NCI-H146 (cell line): ENCODE results near the gene SEMA4A.
"Not testable (repeated sequence)": the region's sequence is repeated elsewhere in the genome, so short reads cannot be mapped to it uniquely, and the experiment has no call there.

Experiments used
- DNase-seq: peaks from one replicate; lab custom pipeline; 2025; lab: John Stamatoyannopoulos, UW

SEMA4A gene

DNA sequence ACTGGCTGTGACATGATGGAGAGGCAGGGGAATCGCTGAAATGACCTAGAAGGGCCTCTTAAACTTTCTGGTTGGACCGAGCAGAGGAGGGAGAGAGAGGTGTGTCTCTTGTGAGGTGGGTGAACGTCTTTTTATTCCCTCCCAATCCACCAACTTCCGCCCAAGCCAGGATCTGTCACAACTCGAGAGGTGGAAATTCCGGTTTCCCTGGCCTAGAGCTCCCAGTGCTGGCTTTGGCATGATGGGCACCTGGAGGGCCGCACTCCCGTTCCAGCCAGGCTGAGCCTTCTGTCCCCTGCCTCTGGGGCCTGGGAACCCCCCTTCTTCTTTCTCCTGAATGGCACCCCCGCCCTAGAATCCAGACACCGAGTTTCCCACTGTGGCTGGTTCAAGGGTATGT is at the start of gene SEMA4A:
SEMA4A (plus strand) TSS at position 224 of the 400 bp plus-strand sequence. CDS start 994 bp downstream, outside the sequence.
- DNase-seq = no peak

DNA sequence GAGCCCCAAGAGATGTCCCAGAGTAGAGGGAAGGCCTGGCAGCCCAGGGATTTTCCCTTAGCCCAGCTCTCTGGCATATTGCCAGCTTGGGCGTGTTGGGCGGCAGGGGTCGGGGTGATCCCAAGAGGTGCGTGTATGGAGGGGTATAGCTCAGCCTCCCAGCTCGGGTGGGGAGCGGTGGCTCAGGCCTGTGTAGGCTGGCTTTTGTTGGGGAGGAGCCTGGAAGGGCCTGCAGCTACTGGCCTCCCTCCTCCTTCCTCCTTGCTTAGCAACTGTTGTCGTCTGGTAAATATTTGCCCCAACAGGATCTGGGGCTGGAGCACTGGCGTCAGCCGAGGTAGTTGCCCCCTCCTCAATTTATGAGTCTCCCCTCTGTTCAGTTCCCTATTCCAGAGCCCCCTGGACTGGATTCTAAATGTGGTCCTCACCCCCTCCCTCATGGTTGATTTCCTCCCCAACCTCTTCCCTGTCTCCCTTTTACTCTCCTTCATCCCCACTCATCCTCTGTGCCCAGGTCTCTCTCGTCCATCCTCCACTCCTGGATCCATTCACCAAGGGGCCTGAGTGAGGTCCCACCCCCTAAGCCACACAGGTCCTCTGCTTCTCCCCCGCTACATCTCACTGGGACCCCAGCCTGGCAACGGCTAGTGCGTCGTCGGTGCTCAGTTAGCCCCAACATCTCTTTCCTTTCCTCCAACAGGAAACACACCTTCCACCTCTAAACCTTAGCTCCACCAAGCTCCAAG is 49.1 kb upstream of the SEMA4A start:
- DNase-seq = peak; percentile 28

DNA sequence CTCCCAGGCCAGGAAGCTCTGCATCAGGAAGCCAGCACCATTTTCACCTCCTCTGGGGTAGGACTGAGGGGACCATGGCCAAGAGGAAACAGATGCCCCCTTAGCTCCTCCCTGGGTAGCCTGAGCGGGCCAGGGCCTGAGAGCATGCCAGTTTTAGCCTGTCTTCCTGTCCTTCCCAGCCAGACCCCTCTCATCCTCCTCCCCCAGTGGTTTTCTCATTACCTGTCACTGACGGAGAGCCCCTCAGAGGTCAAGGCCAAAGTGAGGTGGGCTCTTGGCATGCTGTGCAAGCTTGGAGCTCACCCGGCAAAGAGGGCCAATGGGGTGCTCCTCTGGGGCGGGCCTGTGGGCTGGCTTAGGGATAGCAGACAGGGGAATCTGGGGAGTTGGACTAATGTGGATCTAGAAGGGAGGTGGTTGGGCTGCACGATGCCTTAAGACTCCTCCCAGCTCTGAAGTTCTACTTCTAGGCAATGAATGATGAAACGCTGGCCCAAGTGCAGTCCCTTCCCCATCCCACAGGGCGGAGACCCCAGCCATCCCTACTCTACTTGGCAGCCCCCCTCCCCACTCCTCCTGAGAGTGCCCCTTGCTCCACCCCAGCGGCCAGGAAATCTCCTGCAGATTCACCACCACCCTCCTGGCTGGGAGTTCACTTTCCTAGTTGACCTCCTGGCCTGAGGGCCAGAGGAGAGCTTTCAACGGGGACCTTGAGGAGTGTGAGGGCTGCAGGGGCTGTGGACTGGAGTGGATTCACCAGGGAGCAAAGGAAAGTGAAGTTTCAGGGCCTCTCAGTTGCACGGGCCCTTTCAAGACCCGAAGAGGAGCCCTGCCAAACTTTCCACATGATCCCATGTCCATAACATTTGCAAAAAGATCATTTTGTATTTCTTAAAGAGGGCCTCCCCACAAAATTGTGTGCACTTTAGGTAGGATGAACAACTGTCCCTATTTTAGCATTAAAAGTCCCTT is 48.2 kb upstream of the SEMA4A start:
- DNase-seq = no peak

DNA sequence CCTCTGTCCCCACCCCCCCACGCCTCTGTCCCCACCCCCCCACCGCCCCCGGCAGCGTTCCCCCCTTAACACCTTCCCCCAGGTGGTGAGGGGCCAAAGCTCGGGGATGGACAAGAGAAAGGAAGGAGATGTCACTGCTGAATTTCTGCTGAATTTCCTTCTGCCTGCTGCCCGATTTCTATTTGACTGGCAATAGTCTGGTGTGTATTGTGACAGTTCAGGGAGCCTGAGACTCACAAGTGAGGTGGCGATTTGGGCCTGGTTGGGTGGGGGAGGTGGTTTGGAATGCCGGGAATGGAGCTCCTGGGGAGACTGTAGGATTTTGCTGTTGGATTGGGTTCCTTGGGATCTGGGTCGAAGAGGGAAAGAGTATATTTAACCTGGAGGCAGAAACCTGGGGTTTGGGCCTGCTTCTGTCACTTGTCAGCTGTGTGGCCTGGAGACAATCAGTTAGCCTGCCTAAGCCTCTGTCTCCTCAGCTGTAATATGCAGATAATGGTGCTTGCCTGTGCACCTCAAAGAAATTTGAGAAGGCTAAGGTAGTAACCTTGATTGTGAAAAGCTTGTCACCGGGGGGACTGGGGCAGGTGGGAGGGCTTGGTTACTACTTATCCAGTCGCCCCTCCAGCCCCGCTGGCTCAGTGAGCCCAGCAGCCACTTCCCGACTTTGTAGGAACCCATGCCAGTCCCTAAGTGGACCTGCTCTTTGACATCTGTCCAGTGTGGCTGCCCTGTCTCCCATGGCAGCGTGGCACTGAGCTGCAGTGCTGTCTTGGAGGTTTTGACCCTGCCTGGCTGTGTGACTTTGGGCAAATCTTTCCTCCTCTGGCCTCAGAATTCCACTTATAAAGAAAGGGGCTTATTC is 46.5 kb upstream of the SEMA4A start:
- no peak for DNase-seq

DNA sequence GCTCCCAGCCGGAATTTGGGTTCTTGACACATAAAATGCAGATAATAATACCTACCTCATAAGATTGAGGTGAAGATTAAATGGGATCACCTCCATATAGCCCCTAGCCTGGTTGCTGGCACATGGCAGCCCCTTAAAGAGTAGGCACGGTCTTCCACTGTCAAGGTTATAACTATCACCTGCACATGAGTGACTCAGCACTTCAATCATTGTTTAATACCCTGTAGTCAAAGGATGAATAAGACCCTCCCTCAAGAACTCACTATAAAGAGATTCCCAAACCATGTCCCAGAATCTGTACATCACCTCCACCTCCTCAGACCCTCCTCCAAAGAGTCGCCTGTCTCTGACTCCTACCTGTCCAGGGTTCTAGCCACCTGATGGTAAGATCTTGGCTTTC is 45.3 kb upstream of the SEMA4A start:
- DNase-seq = no peak

DNA sequence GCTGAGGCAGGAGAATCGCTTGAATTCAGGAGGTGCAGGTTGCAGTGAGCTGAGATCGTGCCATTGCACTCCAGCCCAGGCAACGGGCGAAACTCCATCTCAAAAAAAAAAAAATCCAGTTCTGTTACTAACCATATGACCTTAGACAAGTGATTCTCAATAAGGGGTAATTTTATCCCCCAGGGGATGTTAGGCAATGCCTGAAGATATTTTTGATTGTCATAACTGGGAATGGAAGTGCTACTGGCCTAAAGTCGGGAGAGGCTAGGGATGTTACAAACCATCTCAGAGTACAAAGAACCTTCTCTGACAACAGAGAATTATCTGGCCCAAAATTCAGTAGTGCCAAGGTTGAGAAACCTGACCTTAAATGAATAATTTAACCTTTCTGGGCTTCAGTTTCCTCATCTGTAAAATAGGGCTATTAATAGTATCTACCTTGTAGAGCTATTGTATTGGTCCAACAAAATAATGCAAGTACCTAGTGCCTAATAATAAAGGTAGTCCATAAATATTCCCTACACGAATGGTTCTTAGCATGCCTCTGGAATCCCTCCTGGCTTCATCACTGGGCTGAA is 44.6 kb upstream of the SEMA4A start:
- DNase-seq = no peak

DNA sequence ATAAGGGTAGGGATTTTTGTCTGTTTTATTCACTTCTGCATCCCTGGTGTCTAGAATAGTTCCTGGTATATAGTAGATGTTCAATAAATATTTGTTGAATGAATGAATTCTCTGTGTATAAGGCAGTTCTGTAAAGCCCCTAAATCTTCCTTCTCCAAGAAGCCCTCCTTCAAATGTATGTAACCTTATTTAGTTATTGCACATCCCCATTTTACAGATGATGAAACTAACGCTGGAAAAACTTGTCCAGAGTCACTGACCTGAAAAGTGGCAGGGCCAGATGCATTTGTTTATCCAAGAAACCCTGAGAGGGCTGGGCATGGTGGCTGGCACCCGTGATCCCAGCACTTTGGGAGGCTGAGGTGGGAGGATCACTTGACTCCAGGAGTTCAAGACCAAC is 43.1 kb upstream of the SEMA4A start:
- DNase-seq = no peak

DNA sequence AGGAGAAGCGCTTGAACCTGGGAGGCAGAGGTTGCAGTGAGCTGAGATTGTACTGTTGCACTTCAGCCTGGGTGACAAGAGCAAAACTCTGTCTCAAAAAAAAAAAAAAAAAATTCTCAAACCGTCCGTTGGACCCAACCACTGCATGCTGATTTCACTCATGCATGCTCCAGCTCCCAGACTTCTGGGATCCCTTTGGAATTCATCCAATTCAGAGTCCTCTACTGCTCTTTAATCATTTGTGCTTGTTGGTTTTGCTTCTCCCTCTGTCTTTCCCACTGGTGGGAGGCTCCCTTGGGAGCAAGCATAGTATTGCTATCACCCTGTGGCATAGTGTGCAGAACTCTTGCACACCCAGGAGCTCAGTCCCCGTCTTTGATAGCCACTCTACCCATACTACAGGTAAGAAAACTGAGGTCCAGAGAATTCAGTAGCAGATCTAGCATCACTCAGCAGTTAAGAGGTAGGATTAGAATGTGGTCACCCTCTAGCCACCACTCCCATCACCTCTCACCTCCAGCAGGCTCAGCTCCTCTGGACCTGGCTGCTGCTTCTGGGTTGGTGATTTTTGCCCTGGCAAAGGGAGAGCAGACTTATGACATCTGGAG is 41.9 kb upstream of the SEMA4A start:
- DNase-seq = no peak

DNA sequence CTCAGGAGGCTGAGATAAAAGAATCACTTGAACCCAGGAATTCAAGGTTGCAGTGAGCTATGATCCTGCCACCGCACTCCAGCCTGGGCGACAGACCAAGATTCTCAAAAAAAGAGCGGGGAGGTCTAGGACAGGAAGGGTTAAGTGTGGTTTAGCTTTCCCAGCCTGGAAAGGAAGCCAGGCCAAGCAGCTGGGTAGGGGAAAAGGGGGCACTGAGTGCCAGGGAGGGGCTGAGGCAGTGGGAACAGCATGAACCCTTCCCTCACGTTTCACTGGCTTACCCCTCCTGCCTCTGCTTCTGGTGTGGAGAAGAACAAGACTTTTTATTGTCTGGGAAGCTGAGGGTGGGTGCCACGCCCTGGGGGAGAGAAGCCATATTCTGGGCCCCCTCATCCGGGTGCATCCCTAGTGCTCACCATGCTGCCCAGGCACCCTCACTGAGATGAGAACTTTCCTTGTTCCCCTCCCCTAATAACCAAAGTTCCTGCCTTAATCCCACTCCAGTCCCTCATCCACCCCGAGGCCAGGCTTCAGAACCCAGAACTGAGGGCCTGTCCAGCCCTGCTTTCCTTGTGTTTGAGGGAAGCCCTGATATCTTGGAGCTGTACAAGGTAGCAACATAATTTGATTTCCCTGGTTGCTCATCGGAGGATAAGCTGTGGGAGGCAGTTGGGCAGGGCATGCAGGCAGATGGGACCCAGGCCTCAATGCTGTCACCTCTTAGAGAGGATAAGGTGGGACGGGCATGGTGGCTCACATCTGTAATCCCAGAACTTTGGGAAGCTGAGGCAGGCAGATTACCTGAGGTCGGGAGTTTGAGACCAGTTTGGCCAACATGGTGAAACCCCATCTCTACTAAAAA is 40.9 kb upstream of the SEMA4A start:
- no peak for DNase-seq

DNA sequence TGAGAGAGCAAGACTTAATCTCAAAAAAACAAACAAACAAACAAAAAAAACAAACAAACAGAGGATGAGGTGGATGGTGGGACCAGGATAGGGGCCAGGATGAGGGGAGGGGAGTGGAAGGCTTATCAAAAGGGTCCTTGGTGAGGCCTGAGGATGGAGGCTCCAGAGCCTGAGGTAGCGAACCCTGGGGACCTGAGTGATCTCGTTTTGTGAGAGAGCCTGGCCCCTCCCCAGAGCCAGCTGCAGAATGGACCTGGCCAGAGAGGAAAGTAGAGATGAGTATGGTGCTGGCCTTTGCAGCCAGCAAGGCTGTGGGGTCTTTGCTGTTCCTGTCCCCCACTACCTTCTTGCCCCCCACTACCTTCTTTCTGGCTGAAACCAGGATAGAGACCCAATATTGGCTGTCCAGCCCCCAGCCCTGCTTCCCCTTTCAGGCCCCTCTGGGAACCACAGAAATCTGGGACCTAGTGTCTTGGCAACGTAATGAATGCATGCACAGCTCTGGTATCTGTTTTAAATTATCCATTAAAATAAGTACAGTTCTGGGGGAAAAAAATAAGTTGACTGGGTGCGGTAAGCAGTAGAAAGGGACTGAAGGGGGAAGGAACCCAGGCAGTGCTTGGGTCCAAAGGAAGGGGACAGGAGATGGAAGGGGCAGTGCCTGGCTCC is 40.0 kb upstream of the SEMA4A start:
- no peak for DNase-seq

DNA sequence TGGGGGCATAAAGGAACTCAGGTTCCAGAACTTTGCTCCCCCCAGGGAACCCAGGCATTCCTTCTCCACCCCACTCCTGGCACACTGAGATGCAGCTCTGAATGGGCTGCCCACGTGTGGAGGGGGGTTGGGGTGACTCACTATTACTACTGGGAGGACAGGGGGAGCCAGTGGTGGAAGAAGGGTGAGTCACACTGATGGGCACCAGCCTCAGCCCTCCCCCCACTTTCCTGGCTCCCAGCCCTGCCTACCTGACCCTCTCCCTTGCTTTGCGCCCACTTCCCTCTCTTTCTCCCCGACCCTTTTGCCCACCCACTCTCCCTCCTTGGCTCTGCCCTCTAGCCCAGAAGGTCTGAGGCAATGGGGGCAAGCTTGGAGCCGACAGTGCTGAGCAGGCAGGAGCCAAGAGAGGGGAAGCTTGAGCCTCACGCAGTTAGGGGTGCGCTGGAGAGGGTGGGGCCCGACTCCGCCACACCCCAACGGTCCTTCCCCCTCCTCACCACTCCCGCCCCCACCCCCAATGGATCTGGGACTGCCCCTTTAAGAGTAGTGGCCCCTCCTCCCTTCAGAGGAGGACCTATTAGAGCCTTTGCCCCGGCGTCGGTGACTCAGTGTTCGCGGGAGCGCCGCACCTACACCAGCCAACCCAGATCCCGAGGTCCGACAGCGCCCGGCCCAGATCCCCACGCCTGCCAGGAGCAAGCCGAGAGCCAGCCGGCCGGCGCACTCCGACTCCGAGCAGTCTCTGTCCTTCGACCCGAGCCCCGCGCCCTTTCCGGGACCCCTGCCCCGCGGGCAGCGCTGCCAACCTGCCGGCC is 39.1 kb upstream of the SEMA4A start, which contains the start of gene LMNA:
LMNA (plus strand) TSS at position 611 of the 818 bp plus-strand sequence. CDS start 208 bp downstream, outside the sequence.
- DNase-seq = peak; percentile 70

DNA sequence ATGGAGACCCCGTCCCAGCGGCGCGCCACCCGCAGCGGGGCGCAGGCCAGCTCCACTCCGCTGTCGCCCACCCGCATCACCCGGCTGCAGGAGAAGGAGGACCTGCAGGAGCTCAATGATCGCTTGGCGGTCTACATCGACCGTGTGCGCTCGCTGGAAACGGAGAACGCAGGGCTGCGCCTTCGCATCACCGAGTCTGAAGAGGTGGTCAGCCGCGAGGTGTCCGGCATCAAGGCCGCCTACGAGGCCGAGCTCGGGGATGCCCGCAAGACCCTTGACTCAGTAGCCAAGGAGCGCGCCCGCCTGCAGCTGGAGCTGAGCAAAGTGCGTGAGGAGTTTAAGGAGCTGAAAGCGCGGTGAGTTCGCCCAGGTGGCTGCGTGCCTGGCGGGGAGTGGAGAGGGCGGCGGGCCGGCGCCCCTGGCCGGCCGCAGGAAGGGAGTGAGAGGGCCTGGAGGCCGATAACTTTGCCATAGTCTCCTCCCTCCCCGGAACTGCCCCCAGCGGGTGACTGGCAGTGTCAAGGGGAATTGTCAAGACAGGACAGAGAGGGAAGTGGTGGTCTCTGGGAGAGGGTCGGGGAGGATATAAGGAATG is 38.4 kb upstream of the SEMA4A start:
- peak; percentile 50 for DNase-seq

DNA sequence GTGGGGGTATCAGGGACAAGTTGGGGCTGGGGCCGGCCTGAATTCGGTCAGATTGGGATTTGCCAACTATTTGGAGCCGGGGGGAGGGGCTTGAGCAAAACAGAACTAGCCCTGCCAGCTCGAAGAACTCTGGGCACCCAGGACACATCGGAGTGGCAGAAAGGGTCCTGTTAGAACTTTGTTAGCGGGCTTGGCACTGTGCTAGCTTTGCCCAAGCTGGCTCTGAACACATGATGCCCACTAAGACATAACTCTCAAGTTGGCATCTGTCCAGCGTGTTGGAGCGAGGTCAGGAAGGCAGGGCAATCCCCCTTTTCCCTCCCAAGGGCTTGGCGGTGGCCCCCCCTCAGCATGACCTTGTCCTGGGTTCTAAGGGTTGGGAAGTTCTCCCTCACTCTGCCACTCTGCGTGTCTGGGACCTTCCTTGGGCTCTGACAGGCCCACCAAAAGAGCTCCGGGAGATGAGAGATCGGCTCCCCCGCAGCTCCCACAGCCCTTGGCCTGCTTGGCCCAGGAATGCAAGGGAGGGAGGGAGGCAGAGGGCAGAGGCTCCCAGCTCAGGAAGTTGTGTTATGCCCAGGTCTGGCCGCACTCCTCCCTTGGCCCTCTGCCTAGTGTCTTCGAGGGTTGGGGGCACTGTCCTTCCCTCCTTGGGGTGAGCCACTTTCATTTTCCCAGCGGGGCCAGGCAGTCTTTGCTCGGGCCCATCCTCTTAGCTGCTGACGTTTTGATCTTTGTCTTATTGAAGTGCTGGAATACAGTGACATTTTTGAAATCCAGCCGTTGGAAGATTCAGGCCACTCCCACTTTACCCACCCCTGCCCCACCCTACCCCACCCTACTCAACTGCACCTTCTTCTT is 37.6 kb upstream of the SEMA4A start:
- DNase-seq = no peak

DNA sequence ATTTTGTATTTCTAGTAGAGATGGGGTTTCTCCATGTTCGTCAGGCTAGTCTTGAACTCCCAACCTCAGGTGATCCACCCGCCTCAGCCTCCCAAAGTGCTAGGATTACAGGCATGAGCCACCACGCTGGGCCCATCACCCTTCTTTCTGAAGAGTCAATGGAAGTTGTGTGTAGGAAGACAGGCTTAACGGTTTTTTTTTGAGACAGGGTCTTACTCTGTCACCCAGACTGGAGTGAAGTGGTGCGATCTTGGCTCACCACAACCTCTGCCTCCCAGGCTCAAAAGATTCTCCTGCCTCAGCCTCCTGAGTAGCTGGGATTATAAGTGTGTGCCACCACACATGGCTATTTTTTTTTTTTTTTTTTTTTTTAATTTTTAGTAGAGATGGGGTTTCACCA is 36.7 kb upstream of the SEMA4A start:
- DNase-seq = not testable (repeated sequence)

DNA sequence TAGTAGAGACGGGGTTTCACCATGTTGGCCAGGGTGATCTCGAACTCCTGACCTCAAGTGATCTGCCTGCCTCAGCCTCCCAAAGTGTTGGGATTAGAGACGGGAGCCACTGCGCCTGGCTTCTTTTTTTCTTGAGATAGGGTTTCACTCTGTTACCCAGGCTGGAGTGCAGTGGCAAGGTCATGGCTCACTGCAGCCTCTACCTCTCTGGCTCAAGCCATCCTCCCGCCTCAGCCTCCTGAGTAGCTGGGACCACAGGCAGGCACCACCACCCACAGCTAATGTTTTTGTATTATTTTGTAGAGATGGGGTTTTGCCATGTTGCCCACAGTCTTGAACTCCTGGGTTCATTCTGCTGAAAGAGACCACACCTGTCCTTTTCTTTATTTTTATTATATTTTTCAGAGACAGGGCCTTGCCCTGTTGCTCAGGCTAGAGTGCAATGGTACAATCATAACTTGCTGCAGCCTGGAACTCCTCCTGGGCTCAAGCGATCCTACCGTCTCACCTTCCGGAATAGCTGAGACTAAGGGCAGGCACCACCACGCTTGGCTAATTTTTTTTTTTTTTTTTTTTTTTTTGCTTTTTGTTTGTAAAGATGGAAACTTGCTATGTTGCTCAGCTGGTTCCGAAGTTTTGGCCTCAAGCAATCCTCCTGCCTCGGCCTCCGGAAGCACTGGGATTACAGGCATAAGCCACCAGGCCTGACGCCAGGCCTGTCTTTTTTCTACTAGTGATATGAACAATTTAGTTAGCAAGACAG is 35.8 kb upstream of the SEMA4A start:
- no peak for DNase-seq

DNA sequence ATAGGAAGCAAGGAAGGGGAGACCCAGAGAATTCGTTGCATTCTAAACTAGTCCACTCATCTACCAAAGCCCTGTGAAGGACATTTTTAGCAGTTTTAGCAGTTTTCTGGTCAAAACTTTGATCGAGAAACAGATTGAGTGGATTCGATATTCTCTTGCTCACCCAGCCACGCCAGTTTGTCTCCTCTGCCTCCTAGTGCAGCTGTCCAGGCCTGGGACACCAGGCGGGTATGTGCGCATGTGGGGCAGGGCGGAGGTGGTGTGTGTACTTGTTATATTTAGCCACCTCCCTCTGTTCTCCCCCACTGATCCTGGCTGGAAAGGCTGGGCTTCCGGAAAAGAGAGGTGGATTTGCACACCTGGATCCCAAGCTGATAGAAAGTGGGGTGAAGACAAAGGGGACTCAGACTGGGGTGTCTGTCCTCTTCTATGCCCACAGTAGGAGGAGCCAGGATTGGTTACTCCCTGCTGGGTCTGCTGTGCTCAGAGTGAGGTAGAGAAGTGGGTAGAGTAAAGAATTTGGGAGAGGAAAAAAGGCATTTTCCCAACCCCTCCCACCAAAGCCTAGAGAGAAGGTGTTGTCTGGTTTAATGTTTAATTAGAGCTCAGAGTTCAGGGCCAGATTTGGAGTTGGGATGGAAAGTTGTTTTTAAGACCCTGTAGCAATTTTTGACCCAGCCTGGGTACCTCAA is 35.1 kb upstream of the SEMA4A start:
- DNase-seq = no peak
